Thyroid gland (tissue), 4 donors: ENCODE results near the gene MGAT5B. TPM values are rescaled to one million over a fixed set of nuclear protein-coding genes. Genes with fewer than 3 reads are reported as not detected.

ENCODE experiments used
- DNase-seq, 2 donors: peaks; one replicate each; pipeline ENCODE4 v3.0.0-alpha.2; 2019
- H3K27ac ChIP-seq, 3 donors: fragments of 200-600 bp; sonication (generic); 1 replicate in 2 of 3; 2 replicates in 1 of 3; pipeline ENCODE4 v1.5.1; 2016 to 2019; ENCODE audit warnings: mild to moderate bottlenecking in 1 of 3, moderate library complexity in 1 of 3
- H3K27me3 ChIP-seq: fragments of 200-600 bp; sonication (generic); one replicate; pipeline ENCODE4 v1.5.1; 2019
- H3K36me3 ChIP-seq, 2 donors: fragments of 200-600 bp; sonication (generic); one replicate each; pipeline ENCODE4 v1.5.1; 2016 to 2019
- H3K4me1 ChIP-seq, 2 donors: fragments of 200-600 bp; sonication (generic); one replicate each; pipeline ENCODE4 v1.5.1; 2017 to 2019
- H3K4me3 ChIP-seq, 3 donors: fragments of 200-600 bp; sonication (generic); replicated peaks in 1 of 3; 1 replicate in 2 of 3; 2 replicates in 1 of 3; pipeline ENCODE4 v1.5.1; 2016; ENCODE audit warnings: mild to moderate bottlenecking in 1 of 3
- H3K9me3 ChIP-seq: fragments of 200-600 bp; sonication (generic); one replicate; pipeline ENCODE4 v1.5.1; 2017
- POLR2A ChIP-seq, 2 donors: fragments of 450-650 bp; IDR thresholded peaks; one replicate each; pipeline ENCODE4 v1.6.1; 2017; ENCODE audit warnings: antibody characterized with exemption in 2 of 2, mild to moderate bottlenecking in 2 of 2, moderate library complexity in 1 of 2
- WGBS, 2 donors: methylation state at CpG; one replicate each; pipeline ENCODE4 v1.1.5; 2017; 5-methylcytosine and 5-hydroxymethylcytosine counted together
- intact Hi-C: fragments of 100-400 bp; cut with DNase I; formaldehyde crosslinking; loops from one replicate; pipeline ENCODE4 v1.15.1; 2023
- total RNA-seq, 4 donors: library from RNA; depleted of rRNA; stranded (reverse); fragments of >200 nt; gene quantifications; one replicate each; pipeline ENCODE4 v1.2.3, GENCODE V29; 2016
- TF ChIP-seq, protein P1 (sequence below), 6 experiments: fragments of 200-600 bp in 3 of 6; fragments of 450-650 bp in 3 of 6; sonication (generic) in 3 of 6; IDR thresholded peaks; one replicate each; pipeline ENCODE4 v1.5.1; 2016 to 2019; ENCODE audit warnings: antibody characterized with exemption in 6 of 6, mild to moderate bottlenecking in 2 of 6, inconsistent platforms in 1 of 6, moderate library complexity in 1 of 6

MGAT5B gene
- total RNA-seq, 4 donors from 2014 or later, result 0.22 to 7.4 (median 0.73) TPM; not detected in 1

DNA sequence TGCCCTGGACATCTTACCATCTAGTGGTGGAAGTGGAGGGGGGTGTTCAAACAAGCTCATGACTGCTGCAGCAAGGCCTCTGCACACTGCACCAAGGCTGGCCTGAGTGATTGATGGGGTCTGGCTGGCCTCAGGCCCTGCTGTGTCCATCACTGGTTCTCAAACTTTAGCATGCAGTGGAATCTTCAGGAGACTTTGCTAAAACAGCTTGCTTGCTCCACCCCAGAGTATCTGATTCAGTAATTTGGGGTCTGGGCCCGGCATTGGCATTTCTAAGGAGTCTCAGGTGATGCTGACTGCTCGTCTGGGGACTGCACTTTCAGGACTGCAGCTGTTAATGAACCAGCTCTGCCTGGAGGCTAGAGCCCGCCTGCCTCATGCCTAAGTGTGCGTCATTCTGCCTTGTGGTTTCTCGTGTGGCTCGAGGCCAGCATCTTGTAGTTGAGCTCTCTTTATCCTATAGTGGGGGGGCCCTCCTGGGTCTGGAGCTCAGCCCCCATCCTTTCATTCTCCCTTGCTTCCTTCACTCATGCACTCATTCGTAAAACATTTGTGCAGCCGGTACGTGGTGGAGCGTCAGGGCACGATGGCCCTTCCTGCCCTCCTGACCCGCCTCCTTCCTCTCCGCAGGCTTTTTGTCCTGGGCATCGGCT lies 4.1 kb downstream of the MGAT5B start:
- Histone ChIP-seq H3K4me3 (no peak overlapping the region), H3K36me3 (no peaks in the 10 kb centered on the region), H3K27me3 (peaks cover 14% of the 10 kb centered on the region), H3K9me3 (no peaks in the 10 kb centered on the region), H3K4me1 (peaks cover 0 to 20% of the 10 kb centered on the region in 2 donors), H3K27ac (no peak overlapping the region)
- TF ChIP-seq POLR2A (IDR thresholded peaks at IDR 0.05), result no peak
- TF ChIP-seq, protein P1, sequence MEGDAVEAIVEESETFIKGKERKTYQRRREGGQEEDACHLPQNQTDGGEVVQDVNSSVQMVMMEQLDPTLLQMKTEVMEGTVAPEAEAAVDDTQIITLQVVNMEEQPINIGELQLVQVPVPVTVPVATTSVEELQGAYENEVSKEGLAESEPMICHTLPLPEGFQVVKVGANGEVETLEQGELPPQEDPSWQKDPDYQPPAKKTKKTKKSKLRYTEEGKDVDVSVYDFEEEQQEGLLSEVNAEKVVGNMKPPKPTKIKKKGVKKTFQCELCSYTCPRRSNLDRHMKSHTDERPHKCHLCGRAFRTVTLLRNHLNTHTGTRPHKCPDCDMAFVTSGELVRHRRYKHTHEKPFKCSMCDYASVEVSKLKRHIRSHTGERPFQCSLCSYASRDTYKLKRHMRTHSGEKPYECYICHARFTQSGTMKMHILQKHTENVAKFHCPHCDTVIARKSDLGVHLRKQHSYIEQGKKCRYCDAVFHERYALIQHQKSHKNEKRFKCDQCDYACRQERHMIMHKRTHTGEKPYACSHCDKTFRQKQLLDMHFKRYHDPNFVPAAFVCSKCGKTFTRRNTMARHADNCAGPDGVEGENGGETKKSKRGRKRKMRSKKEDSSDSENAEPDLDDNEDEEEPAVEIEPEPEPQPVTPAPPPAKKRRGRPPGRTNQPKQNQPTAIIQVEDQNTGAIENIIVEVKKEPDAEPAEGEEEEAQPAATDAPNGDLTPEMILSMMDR (IDR thresholded peaks at IDR 0.05), result no peak
- DNase-seq, result no peak
- 84 to 85% methylated on average over 13 to 14 of the region's 14 CpGs for WGBS, 2 donors
- intact Hi-C loops, result no loop called here

DNA sequence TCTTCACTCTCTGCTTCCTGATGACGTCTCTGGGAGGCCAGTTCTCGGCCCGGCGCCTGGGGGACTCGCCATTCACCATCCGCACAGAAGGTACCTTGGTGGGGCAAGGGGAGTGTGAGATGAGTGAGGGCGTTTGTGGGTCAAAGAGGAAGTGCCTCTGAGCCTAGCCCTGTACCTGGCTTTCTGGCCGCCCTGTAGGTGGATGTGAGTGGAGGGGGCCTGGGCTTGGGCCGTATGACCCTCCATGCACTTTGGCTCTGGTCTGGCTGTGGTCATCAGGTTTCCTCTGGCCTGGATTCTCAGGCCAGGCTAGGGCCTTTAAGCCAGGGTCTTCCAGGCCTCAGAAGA lies 4.6 kb downstream of the MGAT5B start:
- Histone ChIP-seq H3K36me3 (no peaks in the 10 kb centered on the region), H3K9me3 (no peaks in the 10 kb centered on the region), H3K27me3 (peaks cover 14% of the 10 kb centered on the region), H3K4me3 (no peak overlapping the region), H3K27ac (no peak overlapping the region), H3K4me1 (peaks cover 0 to 18% of the 10 kb centered on the region in 2 donors)
- TF ChIP-seq POLR2A (IDR thresholded peaks at IDR 0.05), result no peak
- TF ChIP-seq, protein P1 (IDR thresholded peaks at IDR 0.05), result no peak
- DNase-seq, result no peak
- 86% methylated on average over 8 to 9 of the region's 9 CpGs for WGBS, 2 donors
- intact Hi-C loops, result no loop called here

DNA sequence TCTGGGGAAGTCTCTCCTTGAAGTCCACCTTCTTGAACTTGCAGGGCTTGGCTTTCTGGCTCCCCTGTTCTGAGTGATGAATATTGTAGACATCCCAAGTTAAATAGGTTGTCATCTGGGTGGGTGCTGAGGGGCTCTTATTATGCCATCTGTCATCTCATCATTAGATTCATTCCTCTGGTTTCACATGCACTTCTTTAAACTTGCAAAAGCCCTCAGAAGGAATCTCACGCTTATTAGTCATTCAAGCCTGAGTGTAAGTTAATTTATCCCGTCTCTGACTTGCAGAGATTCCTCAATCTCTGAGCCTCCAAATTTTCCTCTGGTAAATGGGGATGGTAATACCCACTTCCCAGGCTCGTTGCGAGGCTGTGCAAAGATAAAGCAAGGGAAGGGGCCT lies 5.7 kb downstream of the MGAT5B start:
- H3K9me3 ChIP-seq, result no peaks in the 10 kb centered on the region
- H3K27me3 ChIP-seq, result peaks cover 14% of the 10 kb centered on the region
- TF ChIP-seq, protein P1 (IDR thresholded peaks at IDR 0.05), result no peak
- no peak for TF ChIP-seq POLR2A (IDR thresholded peaks at IDR 0.05)
- DNase-seq, result no peak
- peaks cover 0 to 12% of the 10 kb centered on the region in 2 donors for H3K4me1 ChIP-seq
- no peaks in the 10 kb centered on the region for H3K36me3 ChIP-seq
- intact Hi-C loops, result no loop called here
- no peak overlapping the region for H3K4me3 ChIP-seq
- 79 to 83% methylated on average over 4 of the region's 4 CpGs for WGBS, 2 donors
- H3K27ac ChIP-seq, result no peak overlapping the region

DNA sequence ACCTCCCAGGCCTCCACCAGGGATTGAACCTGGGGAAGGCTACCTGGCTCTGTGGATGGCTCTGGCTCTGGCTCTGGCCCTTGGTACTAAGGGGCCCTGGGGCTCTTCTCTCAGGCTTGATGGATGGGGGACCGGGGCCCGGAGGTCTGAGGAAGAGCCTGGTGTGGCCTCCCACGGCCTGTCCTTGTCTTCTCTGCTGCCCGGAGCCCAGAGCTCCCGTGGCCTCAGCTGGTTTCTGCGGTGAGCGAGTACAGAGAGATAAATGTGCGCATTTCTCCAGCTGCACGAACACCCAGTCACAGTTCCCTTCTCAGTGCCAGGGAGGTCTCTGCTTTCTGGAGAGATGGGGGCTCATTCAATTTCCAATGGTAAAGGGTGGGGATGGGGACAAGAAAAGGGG lies 9.2 kb downstream of the MGAT5B start:
- intact Hi-C loops, result no loop called here
- TF ChIP-seq POLR2A (IDR thresholded peaks at IDR 0.05), result no peak
- TF ChIP-seq, protein P1 (IDR thresholded peaks at IDR 0.05), result no peak
- H3K4me3 ChIP-seq, result no peak overlapping the region
- no peaks in the 10 kb centered on the region for H3K36me3 ChIP-seq
- no peak overlapping the region for H3K27ac ChIP-seq
- 80 to 86% methylated on average over 9 of the region's 9 CpGs for WGBS, 2 donors
- H3K9me3 ChIP-seq, result no peaks in the 10 kb centered on the region
- H3K4me1 ChIP-seq, result no peaks in the 10 kb centered on the region
- DNase-seq, result no peak
- no peaks in the 10 kb centered on the region for H3K27me3 ChIP-seq

DNA sequence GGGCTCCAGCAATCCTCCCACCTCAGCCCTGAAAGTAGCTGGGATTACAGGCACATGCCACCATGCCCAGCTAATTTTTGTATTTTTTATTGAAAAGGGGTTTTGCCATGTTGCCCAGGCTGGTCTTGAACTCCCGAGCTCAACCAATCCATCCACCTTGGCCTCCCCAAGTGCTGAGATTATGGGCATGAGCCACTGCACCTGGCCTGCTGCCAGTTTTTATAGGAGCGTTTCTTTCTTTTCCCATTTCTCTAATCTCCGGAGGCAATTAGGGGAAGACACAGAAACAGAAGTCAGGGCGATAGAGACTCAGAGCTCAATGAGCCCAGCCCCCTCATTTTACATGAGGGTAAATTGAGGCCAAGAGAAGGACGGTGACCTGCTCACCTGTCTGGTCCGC lies 10.4 kb downstream of the MGAT5B start:
- 73 to 77% methylated on average over 6 of the region's 6 CpGs for WGBS, 2 donors
- intact Hi-C loops, result no loop called here
- no peaks in the 10 kb centered on the region for H3K27me3 ChIP-seq

More for the DNA sequence above, 10.4 kb downstream of the MGAT5B start:
- Histone ChIP-seq H3K9me3 (no peaks in the 10 kb centered on the region), H3K36me3 (no peaks in the 10 kb centered on the region), H3K27ac (no peak overlapping the region), H3K4me3 (no peak overlapping the region), H3K4me1 (no peaks in the 10 kb centered on the region)
- no peak for DNase-seq
- TF ChIP-seq, protein P1 (IDR thresholded peaks at IDR 0.05), result no peak
- TF ChIP-seq POLR2A (IDR thresholded peaks at IDR 0.05), result no peak
